Activated CD8-positive, alpha-beta memory T cell treated with anti-CD3 and anti-CD28 coated beads for 36 hours (primary cell): ENCODE data around the gene RBM18. TPM values are rescaled to one million over a fixed set of nuclear protein-coding genes. Genes with fewer than 3 reads are reported as not detected.

Experiments
- CTCF ChIA-PET: fragments of 350-600 bp; sonication (Branson Sonifier 250); formaldehyde crosslinking; loops from one replicate; lab custom pipeline; 2021; ENCODE audit warnings: antibody characterized with exemption; lab: Charles Lee
- POLR2A ChIA-PET: fragments of 350-600 bp; sonication (Branson Sonifier 250); formaldehyde crosslinking; loops from one replicate; lab custom pipeline; 2021; ENCODE audit warnings: antibody characterized with exemption; lab: Charles Lee
- total RNA-seq, 2 experiments: library from RNA; stranded (reverse); gene quantifications; one replicate each; pipeline ENCODE4 v1.2.3, GENCODE V29; 2021

RBM18 gene, protein sequence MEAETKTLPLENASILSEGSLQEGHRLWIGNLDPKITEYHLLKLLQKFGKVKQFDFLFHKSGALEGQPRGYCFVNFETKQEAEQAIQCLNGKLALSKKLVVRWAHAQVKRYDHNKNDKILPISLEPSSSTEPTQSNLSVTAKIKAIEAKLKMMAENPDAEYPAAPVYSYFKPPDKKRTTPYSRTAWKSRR
- 10 to 100 TPM; 34.1 to 35.4 TPM for total RNA-seq

DNA sequence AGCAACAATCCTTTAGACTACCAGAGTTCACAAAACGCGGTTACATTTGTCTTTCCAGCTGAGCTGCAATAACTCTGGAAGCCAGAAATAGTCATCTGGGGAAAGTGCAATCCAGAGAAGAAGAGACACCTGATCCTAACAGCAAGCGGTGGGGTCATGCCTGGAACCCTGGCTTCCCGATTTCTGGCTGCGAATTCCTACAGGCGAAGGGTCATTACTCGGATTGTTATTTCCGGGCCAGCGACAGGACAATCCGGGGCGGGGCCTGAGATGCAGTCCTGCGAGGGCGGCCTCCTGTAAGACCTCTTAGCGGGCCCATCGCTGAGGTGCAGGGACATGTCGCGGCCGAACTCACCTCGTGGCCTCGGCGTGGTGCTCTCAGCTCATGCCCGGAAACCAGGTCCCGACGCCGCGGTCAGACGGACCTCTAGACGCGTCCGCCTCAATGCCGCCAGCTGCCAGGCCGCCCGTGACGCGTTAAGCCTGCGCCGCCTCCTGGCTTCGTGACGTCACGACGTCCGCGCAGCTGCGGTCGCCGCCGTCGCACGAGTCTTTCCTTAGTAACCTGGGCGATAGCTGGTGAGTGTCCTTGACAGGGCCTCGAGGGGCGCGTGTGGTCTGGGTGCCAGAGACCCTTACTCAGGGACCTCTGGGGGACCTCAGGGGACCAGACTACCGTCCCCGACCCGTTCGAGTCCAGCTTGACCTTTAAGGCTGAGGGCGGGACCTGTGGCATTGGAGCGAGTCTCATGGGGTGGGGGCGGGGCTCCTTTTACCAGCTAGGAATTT is at the start of gene RBM18, which contains the start of gene MRRF:
Gene RBM18, minus strand, starts transcription at position 481 of the 789 bp plus-strand sequence. CDS start 3,348 bp downstream, outside the sequence.
Gene MRRF, plus strand, starts transcription at position 523 of the 789 bp plus-strand sequence. CDS start 6,010 bp downstream, outside the sequence.
- POLR2A ChIA-PET: interaction anchor here (0.9 kb wide), 1 partner anchor 83 kb away, joined by 3 read pairs; no protein-coding TSS in a partner anchor
- CTCF ChIA-PET: interaction anchor here (1.2 to 1.8 kb wide), 3 partner anchors 139 to 166 kb away, joined by 3 to 6 read pairs (median 5); no protein-coding TSS in a partner anchor

DNA sequence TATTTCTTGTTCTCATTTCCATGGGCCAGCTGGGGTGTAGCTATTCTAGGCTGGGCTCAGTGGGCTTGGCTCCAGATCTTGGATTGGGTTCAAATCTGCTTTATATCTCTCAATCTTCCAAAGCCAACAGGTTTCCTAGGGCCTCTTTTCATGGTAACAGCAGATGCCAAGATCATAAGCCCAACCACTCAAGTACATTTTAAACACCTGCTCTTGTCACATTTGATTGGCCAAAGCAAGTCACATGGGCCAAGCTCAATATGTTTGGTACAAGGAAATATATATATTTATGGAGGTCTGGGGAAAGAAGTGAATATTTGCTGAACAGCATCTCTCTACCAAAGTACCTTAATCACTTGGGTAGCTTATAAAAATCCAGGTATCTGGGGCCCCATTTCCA is 49.5 kb upstream of the RBM18 start:
- ChIA-PET CTCF (interaction anchor here (0.5 kb wide), 1 partner anchor 81 kb away, joined by 3 read pairs; no protein-coding TSS in a partner anchor), POLR2A (no interaction called here)

DNA sequence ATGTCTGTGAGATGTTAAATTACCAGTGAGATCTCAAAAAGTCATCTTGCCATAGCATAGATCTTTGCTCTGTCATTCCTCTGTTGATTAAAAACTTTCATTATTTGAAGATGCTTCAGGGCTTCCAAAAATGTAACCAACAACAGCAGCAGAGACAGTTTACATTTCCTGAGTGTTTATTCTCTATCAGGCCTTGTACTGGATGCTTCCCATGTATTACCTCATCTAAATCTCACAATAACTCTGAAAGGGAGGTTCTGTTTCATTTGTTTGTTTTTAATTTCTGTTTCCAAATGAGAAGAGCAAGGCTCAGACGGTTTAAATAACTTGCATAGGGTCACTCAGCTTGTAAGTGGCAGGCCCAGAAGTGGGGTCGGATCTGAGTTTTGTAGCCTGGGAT is 45.2 kb upstream of the RBM18 start:
- ChIA-PET POLR2A (no interaction called here), CTCF (no interaction called here)

DNA sequence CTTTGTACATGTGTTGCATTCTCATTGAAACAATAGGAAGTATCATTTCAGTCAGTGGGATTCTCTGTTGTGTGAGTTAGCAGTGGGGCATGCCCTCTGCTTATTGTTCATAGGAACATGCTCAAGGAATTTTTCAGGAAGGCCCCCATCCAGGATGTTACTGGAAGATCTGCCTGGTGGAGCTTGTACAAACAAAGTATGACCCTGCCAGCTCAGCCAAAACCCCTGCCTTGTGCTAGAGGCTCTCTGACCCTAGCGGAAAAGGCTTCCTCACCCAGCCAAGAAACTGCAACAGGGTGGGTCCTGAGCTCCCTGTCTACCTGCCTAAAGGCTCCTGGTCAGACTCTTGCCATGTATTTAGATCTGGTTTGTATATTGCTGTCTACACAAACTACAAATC is 43.3 kb upstream of the RBM18 start:
- ChIA-PET POLR2A (no interaction called here), CTCF (interaction anchor here (1.3 kb wide), 2 partner anchors 183 to 209 kb away, joined by 3 to 4 read pairs; no protein-coding TSS in a partner anchor)

DNA sequence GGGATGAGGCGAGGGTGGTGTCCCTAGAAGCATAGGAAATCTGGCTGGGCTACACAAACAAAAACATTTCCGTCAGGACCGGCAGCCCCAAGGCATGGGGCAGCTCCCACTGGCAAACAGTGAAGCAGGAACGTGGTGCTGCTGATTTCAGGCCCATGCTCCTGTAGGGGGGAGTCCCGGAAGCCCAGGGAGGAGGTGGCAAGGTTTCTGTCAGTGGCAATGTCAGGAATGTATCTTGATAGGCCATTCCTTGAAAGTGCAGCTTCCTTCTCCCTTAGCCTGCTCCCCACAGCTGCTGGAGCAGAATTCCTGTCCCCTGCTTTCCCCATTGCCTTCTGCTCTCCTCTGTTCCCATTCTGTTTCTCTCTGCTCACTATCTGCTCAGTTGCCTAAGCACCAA is 42.4 kb upstream of the RBM18 start:
- CTCF ChIA-PET: interaction anchor here (1.3 kb wide), 1 partner anchor 182 kb away, joined by 4 read pairs; no protein-coding TSS in a partner anchor
- POLR2A ChIA-PET: no interaction called here

DNA sequence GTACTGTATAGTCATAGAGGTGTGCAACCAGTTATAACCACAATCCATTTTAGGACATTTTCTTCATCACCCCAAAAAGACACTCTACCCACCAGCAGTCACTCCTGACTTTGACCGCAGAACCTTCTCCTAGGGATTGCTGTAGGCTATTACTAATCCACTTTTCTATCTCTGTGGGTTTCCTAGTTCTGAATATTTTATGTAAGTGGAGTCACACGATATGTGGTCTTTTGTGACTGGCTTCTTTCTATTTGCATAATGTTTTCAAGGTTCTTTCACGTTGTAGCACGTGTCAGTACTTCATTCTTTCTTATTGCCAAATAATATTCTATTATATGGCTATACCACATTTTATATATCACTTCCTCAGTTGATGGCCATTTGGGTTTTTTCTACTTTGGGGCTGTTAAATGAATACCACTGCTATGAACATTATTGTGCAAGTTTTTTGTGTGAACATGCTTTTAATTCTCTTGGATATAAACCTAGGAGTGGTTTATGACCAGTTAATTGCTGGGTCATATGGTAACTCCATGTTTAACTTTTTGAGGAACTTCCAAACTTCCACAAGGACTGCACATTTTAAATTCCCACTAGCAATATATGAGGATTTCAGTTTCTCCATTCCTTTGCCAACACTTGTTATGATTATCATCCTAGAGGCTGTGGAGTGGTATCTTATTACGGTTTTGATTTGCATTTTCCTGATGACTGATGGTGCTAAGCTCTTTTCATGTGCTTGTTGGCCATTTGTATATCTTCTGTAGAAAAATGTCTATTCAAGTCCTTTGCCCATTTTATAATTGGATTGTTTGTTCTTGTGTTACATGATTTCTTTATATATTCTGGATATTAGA is 37.8 kb upstream of the RBM18 start:
- CTCF ChIA-PET: no interaction called here

DNA sequence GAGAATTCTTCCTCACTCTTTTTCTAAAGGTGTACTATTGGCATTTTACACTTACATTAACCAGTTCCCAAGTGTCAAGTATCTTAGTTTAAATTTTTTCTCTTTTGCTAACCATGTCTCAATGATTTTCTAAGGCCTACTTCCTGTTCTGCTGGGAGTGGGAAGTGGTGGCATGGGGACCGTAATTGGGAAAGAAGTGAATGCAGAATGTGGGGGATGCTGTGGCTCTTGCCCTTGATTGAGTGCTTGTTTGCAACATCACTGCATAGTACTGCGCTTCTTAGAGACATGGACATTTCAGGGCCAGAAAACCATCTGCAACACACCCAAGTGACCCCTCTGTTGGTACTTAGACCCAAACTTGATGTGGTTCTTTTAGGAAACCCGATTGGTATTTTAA is 32.9 kb upstream of the RBM18 start:
- CTCF ChIA-PET: no interaction called here
- POLR2A ChIA-PET: no interaction called here

More for the DNA sequence above, 37.8 kb upstream of the RBM18 start:
- POLR2A ChIA-PET: no interaction called here

DNA sequence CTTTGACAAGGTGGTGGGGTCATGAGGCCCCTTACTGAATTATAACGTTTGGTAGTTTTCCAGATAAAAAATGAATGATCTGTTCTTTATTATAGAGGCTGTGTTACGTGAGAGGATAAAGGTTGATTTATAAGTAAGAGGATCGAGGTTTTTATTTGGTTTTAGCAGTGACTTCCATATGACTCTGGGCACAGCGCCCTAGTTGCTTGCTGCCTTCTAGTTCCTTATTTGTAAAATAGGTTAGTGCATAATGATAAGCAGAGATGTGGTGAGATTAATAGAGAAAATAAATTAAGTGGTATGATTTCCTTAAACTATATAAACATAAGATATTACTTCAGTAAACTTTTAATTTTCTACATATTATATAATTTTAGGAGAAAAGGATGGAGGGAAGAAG is 29.9 kb upstream of the RBM18 start:
- POLR2A ChIA-PET: no interaction called here
- CTCF ChIA-PET: interaction anchor here (0.7 kb wide), 1 partner anchor 250 kb away, joined by 4 read pairs; no protein-coding TSS in a partner anchor

DNA sequence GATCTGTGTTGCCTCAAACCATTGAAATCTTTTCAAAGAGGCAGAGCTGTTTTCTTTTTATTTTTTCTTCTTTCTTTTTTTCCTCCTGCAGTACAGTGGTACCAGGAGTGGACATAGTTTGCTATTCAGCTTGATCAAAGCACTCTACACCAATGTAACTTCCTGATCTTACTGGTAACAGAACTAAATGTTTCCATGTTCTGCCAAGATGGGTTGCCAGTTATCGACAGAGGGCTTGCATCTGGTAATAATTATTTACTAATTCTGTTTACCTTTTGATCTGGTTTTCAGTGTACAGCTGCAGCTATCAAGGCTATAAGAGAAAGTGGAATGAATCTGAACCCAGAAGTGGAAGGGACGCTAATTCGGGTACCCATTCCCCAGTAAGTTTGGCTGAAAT is 26.8 kb upstream of the RBM18 start:
- ChIA-PET CTCF (no interaction called here), POLR2A (no interaction called here)

DNA sequence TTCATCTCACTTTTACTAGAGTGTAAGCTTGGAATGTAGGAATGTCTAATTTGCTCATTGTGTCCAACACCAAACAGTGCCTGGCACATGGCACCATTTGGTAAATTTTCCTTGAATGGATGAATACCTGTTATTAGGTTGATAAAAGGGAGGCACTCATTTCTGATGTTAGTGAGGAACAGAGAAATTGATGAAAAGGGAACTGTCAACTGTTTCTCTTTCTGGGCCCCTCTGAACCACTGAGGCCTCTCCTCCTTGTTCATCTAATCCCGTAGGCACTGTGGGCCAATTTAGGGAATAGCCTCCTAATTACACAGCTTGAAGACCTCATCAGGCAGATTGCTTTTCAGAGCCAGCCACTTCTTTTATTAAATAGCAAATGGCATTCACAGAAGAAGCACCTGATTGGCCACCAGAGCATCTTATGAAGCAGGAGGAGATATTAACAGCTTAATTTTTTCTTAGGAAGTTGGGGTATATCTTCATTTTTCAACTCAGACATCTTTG is 22.6 kb upstream of the RBM18 start:
- CTCF ChIA-PET: no interaction called here
- POLR2A ChIA-PET: no interaction called here

DNA sequence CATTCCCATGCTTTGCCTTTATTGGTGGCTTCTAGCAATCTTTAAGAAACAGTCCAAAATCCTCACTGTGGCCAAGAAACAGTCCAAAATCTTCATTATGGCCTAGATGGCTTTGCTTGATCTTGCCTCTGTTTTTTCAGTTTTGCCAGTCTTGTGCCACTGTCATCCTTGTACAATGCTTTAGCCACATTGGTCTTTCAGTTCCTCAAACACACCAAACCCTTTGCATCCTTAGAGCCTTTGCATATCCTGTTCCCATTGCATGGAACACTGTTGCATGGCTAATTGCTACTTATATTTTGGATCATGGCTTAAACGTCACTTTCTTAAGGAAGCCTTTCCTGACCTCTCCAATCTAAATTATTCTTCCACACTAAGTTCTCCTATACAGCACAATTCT is 22.1 kb upstream of the RBM18 start:
- ChIA-PET POLR2A (no interaction called here), CTCF (no interaction called here)

DNA sequence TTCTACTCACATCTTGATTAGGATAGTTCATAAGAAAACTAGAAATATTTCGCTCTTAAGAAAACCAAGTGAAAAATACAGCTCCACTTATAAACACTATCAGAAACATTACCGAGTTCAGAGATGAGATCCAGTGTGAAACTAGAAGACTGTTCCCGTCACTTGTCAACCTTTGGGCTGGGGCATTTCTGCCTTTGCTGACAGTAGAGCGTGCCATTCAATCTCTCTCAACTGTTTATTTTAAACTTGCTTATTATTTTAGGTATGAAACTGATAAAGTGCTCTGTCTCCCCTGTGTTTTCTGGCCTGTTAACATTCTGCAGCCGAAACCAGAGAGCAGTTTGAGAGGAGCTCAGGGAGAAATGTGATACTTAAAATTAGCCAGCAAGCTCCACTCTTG is 16.7 kb upstream of the RBM18 start:
- ChIA-PET CTCF (interaction anchor here (0.6 kb wide), 1 partner anchor 633 kb away, joined by 3 read pairs; no protein-coding TSS in a partner anchor), POLR2A (no interaction called here)

DNA sequence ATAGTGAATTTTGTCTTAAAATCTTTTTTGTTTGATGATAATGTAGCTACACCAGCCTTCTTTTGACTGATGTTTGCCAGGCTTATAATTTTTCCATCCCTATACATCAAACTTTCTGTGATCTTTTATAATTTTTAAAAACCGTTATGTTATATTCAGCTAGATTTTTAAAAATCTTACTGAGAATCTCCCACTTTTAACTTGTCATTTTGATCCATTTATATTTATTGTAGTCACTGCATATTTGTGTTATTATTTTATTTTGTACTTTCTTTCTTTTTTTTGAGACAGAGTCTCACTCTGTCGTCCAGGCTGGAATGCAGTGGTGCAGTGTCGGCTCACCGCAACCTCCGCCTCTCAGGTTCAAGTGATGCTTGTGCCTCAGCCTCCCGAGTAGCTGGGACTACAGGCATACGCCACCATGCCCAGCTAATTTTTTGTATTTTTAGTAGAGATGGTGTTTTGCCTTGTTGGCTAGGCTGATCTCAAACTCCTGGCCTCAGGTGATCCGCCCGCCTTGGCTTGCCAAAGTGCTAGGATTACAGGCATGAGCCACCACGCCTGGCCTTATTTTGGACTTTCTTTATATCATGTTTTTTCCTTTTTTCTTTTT is 12.8 kb upstream of the RBM18 start:
- CTCF ChIA-PET: no interaction called here
- POLR2A ChIA-PET: no interaction called here

DNA sequence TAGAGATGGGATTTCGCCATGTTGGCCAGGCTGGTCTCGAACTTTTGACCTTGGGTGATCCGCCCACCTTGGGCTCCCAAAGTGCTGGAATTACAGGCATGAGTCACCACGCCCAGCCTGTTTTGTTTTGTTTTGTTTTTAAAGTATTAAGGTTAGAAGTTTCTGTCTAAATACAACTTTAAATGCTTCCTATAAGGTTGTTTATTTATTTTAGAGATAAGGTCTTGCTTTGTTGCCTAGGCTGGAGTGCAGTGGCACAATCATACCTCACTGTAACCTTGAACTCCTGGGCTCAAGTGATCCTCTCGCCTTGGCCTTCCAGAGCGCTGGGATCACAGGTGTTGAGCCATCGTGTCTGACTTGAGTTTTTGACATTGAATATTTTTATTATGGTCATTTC is 11.5 kb upstream of the RBM18 start:
- POLR2A ChIA-PET: no interaction called here
- CTCF ChIA-PET: no interaction called here

DNA sequence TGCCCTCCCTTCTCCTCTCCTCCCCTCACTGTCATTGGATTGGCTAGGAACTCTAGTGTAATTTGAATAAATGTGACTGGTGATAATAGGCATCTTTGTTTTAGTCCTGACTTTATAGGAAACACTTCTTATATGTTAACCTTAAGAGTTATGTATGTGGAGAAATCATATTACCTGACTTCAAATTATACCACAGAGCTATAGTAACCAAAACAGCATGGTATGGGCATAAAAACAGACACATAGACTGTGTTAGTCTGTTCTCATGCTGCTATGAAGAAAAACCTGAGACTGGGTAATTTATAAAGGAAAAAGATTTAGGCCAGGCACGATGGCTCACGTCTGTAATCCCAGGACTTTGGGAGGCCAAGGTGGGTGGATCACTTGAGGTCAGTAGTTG is 9.4 kb upstream of the RBM18 start:
- ChIA-PET CTCF (no interaction called here), POLR2A (no interaction called here)

DNA sequence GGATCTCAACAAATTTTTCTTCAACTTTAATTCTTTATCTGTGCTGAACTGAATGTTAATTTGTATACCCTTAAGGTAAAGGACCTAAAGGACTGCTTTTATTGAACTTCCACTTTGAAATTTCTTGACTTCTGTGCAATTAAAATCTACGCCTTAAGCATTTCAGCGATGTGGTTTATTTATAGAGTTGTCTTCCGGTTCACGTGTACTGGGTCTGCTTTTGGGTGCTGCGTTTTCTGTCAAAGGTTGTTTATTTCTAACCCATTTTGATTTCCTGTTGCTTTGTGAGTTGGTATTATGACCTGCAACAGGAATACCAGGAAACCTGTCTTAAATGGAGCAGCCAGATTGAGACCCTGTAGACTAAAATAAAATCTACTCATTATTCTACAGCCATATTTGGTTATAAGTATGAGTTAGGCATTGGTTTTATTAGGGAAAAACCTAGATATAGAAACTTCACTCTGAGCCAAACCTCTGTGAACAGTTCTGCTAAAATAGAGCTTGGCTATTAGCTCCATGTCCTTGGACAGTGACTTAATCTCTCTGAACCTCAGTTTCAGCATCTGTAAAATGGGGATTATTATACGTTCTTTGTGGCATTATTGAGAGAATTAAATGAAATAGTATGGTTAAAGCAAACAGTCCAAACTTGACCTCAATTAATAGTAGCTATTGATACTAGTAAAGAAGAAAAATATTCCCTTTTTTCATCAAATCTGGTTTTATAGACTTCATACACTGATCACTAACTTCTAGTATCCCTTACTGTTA is 3.6 kb upstream of the RBM18 start:
- CTCF ChIA-PET: no interaction called here
- POLR2A ChIA-PET: no interaction called here

DNA sequence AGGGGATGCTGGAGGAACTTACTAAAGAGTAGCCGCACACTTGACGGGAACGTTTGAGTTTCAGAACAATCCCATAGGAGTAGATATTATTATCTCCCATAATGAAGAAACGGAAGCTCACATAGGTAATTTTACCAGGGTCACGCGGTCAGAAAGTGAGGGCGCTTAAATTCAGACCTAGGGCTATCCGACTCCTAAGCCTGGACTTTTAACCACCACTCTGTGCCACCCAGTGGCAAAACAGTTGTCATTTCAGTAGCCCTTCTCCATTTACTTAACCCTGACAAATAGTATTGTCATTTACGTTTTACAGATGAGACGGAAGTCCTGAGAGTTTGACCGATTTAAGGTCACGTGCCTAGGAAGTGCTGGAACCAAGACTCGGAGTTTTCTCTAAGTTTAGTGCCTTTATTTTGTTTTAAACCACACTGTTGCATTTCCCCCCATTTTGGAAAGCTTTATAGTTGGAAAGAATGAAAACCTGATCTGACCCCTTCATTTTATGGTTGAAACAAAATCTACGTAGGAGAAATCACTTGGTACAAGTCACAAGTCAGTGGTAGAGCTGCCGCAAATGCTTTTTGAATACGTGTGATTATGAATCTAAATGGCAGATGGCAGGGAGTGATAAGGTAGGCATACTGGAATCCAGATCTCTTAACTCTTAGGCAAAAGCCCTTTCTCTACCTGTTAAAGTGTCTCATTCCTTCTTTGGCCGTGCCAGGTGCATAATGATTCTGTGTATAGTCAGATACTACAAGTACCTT is 692 bp upstream of the RBM18 start:
- POLR2A ChIA-PET: interaction anchor here (0.9 kb wide), 1 partner anchor 82 kb away, joined by 3 read pairs; no protein-coding TSS in a partner anchor
- CTCF ChIA-PET: interaction anchor here (1.2 to 1.8 kb wide), 3 partner anchors 140 to 166 kb away, joined by 3 to 6 read pairs (median 5); no protein-coding TSS in a partner anchor
